GM12878 (cell line): Measurements from ENCODE around the gene BFSP2. TPM values are rescaled to one million over a fixed set of nuclear protein-coding genes. Genes with fewer than 3 reads are reported as not detected.

ENCODE experiments used
- ATAC-seq: fragments of 200-7000 bp; cut with Tn5 transposase; 3 replicates; pipeline ENCODE4 v1.9.1; 2020; ENCODE audit warnings: mild to moderate bottlenecking, moderate library complexity
- BruUV-seq: library from RNA; stranded (reverse); fragments of 400-500 nt; replicated peaks from 2 replicates; lab custom pipeline; 2021; lab: Mats Ljungman, UMichigan
- CTCF ChIA-PET: fragments of 300-600 bp; sonication (Branson Sonifier 250); formaldehyde crosslinking; extraction: SDS; loops from one replicate; lab custom pipeline; 2021; ENCODE audit warnings: inconsistent platforms; lab: Yijun Ruan, JAX
- POLR2A ChIA-PET: fragments of 350-600 bp; formaldehyde crosslinking; extraction: SDS; loops from one replicate; lab custom pipeline; 2021; ENCODE audit warnings: inconsistent platforms; lab: Charles Lee
- RAD21 ChIA-PET: fragments of 300-600 bp; sonication (Branson Sonifier 250); formaldehyde crosslinking; loops from one replicate; lab custom pipeline; 2023; ENCODE audit warnings: antibody characterized with exemption; ENCODE audit not compliant: unreplicated experiment; lab: Charles Lee
- SMC1A ChIA-PET: fragments of 300-600 bp; sonication (Branson Sonifier 250); formaldehyde crosslinking; loops from one replicate; lab custom pipeline; 2023; ENCODE audit not compliant: unreplicated experiment, uncharacterized antibody; lab: Charles Lee
- DNase-seq: peaks from one replicate; pipeline ENCODE4 v3.0.0-alpha.2; 2011; ENCODE audit warnings: low read depth, low spot score
- FAIRE-seq: peaks from 3 replicates; lab custom pipeline; 2011; peaks lifted over from hg19 to GRCh38; lab: Jason Lieb, UNC
- H2AFZ ChIP-seq: 2 replicates; pipeline ENCODE4 v1.6.0; 2011; ENCODE audit warnings: low read depth, low read length, control low read depth; ENCODE audit not compliant: control insufficient read depth
- H3K27ac ChIP-seq: 2 replicates; pipeline ENCODE4 v1.5.1; 2011; ENCODE audit warnings: control low read depth; ENCODE audit not compliant: control insufficient read depth, insufficient read depth
- H3K27me3 ChIP-seq, 2 experiments: replicated peaks in 1 of 2; 2 replicates each; pipeline versions ENCODE4 v1.6.0 to v1.6.1; 2011; ENCODE audit warnings: low read length in 1 of 2; ENCODE audit not compliant: control insufficient read depth in 2 of 2, insufficient read depth in 2 of 2
- H3K36me3 ChIP-seq, 2 experiments: 2 replicates each; pipeline ENCODE4 v1.5.1; 2011; ENCODE audit warnings: low read length in 1 of 2; ENCODE audit not compliant: control insufficient read depth in 2 of 2, insufficient read depth in 2 of 2
- H3K4me1 ChIP-seq: 2 replicates; pipeline ENCODE4 v1.6.1; 2011; ENCODE audit warnings: mild to moderate bottlenecking, low read length, moderate library complexity, mixed read lengths; ENCODE audit not compliant: control insufficient read depth, insufficient read depth
- H3K4me2 ChIP-seq: 2 replicates; pipeline ENCODE4 v1.6.0; 2011; ENCODE audit warnings: control low read depth; ENCODE audit not compliant: control insufficient read depth, insufficient read depth
- H3K4me3 ChIP-seq: fragments of 200-600 bp; sonication (generic); 2 replicates; pipeline ENCODE4 v1.5.1; 2016
- H3K79me2 ChIP-seq: 2 replicates; pipeline ENCODE4 v1.6.0; 2011; ENCODE audit warnings: low read length; ENCODE audit not compliant: control insufficient read depth, insufficient read depth
- H3K9ac ChIP-seq: 2 replicates; pipeline ENCODE4 v1.8.0; 2011; ENCODE audit warnings: low read length, control low read depth, mixed read lengths; ENCODE audit not compliant: control insufficient read depth, insufficient read depth
- H3K9me3 ChIP-seq: replicated peaks from 3 replicates; pipeline ENCODE4 v1.5.1; 2011; ENCODE audit warnings: mild to moderate bottlenecking, low read length; ENCODE audit not compliant: control insufficient read depth, insufficient read depth
- H4K20me1 ChIP-seq: 2 replicates; pipeline ENCODE4 v1.6.0; 2011; ENCODE audit not compliant: control insufficient read depth, insufficient read depth
- BMI1 ChIP-seq: fragments of 450-650 bp; IDR thresholded peaks from 2 replicates; pipeline ENCODE4 v1.6.1; 2016; ENCODE audit warnings: mild to moderate bottlenecking, moderate library complexity, borderline replicate concordance
- CHD4 ChIP-seq: fragments of 200-600 bp; sonication (generic); IDR thresholded peaks from 2 replicates; pipeline ENCODE4 v1.6.1; 2016; ENCODE audit warnings: mild to moderate bottlenecking
- IKZF1 ChIP-seq: fragments of 450-650 bp; conservative IDR thresholded peaks from 2 replicates; pipeline ENCODE4 v1.6.1; 2017; ENCODE audit warnings: antibody characterized with exemption, mild to moderate bottlenecking
- JUNB ChIP-seq: IDR thresholded peaks from 2 replicates; pipeline ENCODE4 v1.6.1; 2016; ENCODE audit warnings: antibody characterized with exemption, mild to moderate bottlenecking
- LARP7 ChIP-seq: fragments of 450-650 bp; IDR thresholded peaks from 2 replicates; pipeline ENCODE4 v1.6.1; 2017; ENCODE audit warnings: mild to moderate bottlenecking
- NFYA ChIP-seq: IDR thresholded peaks from 2 replicates; pipeline ENCODE4 v1.6.1; 2011; ENCODE audit warnings: low read depth, mild to moderate bottlenecking, low read length, improper control_type of control experiment, borderline replicate concordance
- POLR2AphosphoS5 ChIP-seq: IDR thresholded peaks from 2 replicates; pipeline ENCODE4 v1.6.1; 2011; ENCODE audit warnings: mild to moderate bottlenecking, low read length, inconsistent platforms
- POU2F2 ChIP-seq: IDR thresholded peaks from 3 replicates; pipeline ENCODE4 v1.6.1; 2011; ENCODE audit warnings: low read depth, mild to moderate bottlenecking, low read length, borderline replicate concordance
- RAD51 ChIP-seq: fragments of 450-650 bp; IDR thresholded peaks from 2 replicates; pipeline ENCODE4 v1.6.1; 2016; ENCODE audit warnings: moderate library complexity, mild to moderate bottlenecking, inconsistent platforms
- RELA ChIP-seq: fragments of 450-650 bp; IDR thresholded peaks from 2 replicates; pipeline ENCODE4 v1.8.0; 2014; ENCODE audit warnings: borderline replicate concordance; ENCODE audit not compliant: partially characterized antibody
- SMAD1 ChIP-seq: fragments of 450-650 bp; IDR thresholded peaks from 2 replicates; pipeline ENCODE4 v1.6.1; 2018; ENCODE audit warnings: mild to moderate bottlenecking, low read depth; ENCODE audit not compliant: partially characterized antibody
- SMAD5 ChIP-seq: IDR thresholded peaks from 2 replicates; pipeline ENCODE4 v1.6.1; 2016; ENCODE audit warnings: antibody characterized with exemption, low read depth
- SPI1 ChIP-seq: IDR thresholded peaks from 2 replicates; pipeline ENCODE4 v1.6.1; 2011; ENCODE audit warnings: low read depth, mild to moderate bottlenecking, low read length, moderate library complexity, borderline replicate concordance; ENCODE audit not compliant: insufficient read depth
- ZNF217 ChIP-seq: fragments of 450-650 bp; IDR thresholded peaks from 2 replicates; pipeline ENCODE4 v1.6.1; 2017; ENCODE audit warnings: antibody characterized with exemption, mild to moderate bottlenecking
- ZZZ3 ChIP-seq: IDR thresholded peaks from 2 replicates; pipeline ENCODE4 v1.6.1; 2011; ENCODE audit warnings: low read depth; ENCODE audit not compliant: control insufficient read depth, insufficient read length
- WGBS: methylation state at CpG from one replicate; pipeline ENCODE4 v1.1.6; 2016; ENCODE audit warnings: low lambda C conversion rate; ENCODE audit not compliant: insufficient replicate concordance, insufficient coverage; ENCODE audit errors: missing lambda C conversion rate; 5-methylcytosine and 5-hydroxymethylcytosine counted together
- in situ Hi-C: fragments of 300-500 bp; cut with MboI; formaldehyde crosslinking; loops from 9 replicates; pipeline ENCODE4 v1.14.3; 2018; ENCODE audit warnings: mixed read lengths
- intact Hi-C: fragments of 100-400 bp; cut with micrococcal nuclease; formaldehyde crosslinking; loops from one replicate; pipeline ENCODE4 v1.14.2; 2022; ENCODE audit not compliant: unreplicated experiment
- polyA plus RNA-seq, 11 experiments: library from polyadenylated mRNA; depleted of rRNA in 4 of 11; unstranded in 6 of 11; stranded (reverse) in 5 of 11; fragments of >200 nt; fragmentation: Nextera tagmentation in 4 of 11; fragmentation: Illumina TruSeq in 1 of 11; extraction: Ambion mirVana in 4 of 11; extraction: Trizol in 1 of 11; gene quantifications; 1 replicate in 1 of 11; 2 replicates in 10 of 11; pipeline versions ENCODE4 v1.2.1 to v1.2.3, GENCODE V29; 2011 to 2016; ENCODE audit warnings: inconsistent platforms in 2 of 11, missing spikeins in 2 of 11, low read depth in 1 of 11
- total RNA-seq, 4 experiments: library from RNA; depleted of rRNA in 3 of 4; stranded (reverse); fragments of >200 nt in 3 of 4; fragmentation: Illumina TruSeq in 1 of 4; extraction: Trizol in 1 of 4; gene quantifications; 2 replicates each; pipeline versions ENCODE4 v1.2.1 to v1.2.3, GENCODE V29; 2013 to 2021
- TF ChIP-seq, protein P1 (sequence below): fragments of 450-650 bp; IDR thresholded peaks from 2 replicates; pipeline ENCODE4 v1.6.1; 2017; ENCODE audit warnings: mild to moderate bottlenecking
- TF ChIP-seq, protein P2 (sequence below): fragments of 450-650 bp; formaldehyde crosslinking; IDR thresholded peaks from 2 replicates; pipeline ENCODE4 v1.4.0; 2020; ENCODE audit warnings: mild to moderate bottlenecking, moderate library complexity

Gene BFSP2
- total and polyA plus RNA-seq, 10 of the 15 experiments (the other 5 are each of a cell fraction or from before 2014, with no cell fraction given), result 1.5 to 20.4 (median 7.3) TPM

- no peak overlapping the region for H3K9ac ChIP-seq
- in situ Hi-C loops, result loop anchor here (5.0 kb wide), 1 partner anchor 698 kb away; no protein-coding TSS in a partner anchor
- intact Hi-C loops, result loop anchor here (5.0 kb wide), 1 partner anchor 502 kb away; no protein-coding TSS in a partner anchor
- POLR2A ChIA-PET, result no interaction called here
- no peaks in the 10 kb centered on the region for H3K79me2 ChIP-seq
- no peak overlapping the region for H2AFZ ChIP-seq
- no peak overlapping the region for H3K4me3 ChIP-seq
- DNase-seq, result peak; percentile 55
- no peak for FAIRE-seq
- WGBS, result 5% methylated on average over 9 of the region's 9 CpGs
- H3K4me1 ChIP-seq, result peaks cover 5% of the 10 kb centered on the region; the same call in 1 of the 2 replicates
- CTCF ChIA-PET, result interaction anchor here (0.6 to 2.0 kb wide), 17 partner anchors 10 to 699 kb away, joined by 3 to 19 read pairs (median 5); no protein-coding TSS in a partner anchor
- no peaks in the 10 kb centered on the region for H4K20me1 ChIP-seq
- RAD21 ChIA-PET, result interaction anchor here (1.0 to 1.2 kb wide), 3 partner anchors 66 to 694 kb away, joined by 3 to 4 read pairs (median 4); no protein-coding TSS in a partner anchor
- H3K9me3 ChIP-seq, result no peaks in the 10 kb centered on the region
- SMC1A ChIA-PET, result interaction anchor here (0.9 to 2.4 kb wide), 6 partner anchors 10 to 694 kb away, joined by 4 to 13 read pairs (median 6); no protein-coding TSS in a partner anchor
- no peak overlapping the region for H3K4me2 ChIP-seq
- H3K27ac ChIP-seq, result no peak overlapping the region
- no peaks in the 10 kb centered on the region for H3K36me3 ChIP-seq
- no TSS peak for BruUV-seq
- ATAC-seq, result peak; percentile 80
- peaks cover 0 to 4% of the 10 kb centered on the region in 2 experiments; a peak in 1 of 4 replicates for H3K27me3 ChIP-seq
- TF ChIP-seq ZZZ3 (no peak), RAD51 (no peak), SMAD5 (no peak), NFYA (no peak), RELA (no peak), SPI1 (no peak), POU2F2 (peak; percentile 41; the same call in 2 of the 3 replicates), LARP7 (no peak), ZNF217 (no peak), CHD4 (no peak), JUNB (no peak), BMI1 (no peak), IKZF1 (peak; percentile 64), POLR2AphosphoS5 (peak; percentile 85), SMAD1 (peak; percentile 16)
- TF ChIP-seq, protein P1, sequence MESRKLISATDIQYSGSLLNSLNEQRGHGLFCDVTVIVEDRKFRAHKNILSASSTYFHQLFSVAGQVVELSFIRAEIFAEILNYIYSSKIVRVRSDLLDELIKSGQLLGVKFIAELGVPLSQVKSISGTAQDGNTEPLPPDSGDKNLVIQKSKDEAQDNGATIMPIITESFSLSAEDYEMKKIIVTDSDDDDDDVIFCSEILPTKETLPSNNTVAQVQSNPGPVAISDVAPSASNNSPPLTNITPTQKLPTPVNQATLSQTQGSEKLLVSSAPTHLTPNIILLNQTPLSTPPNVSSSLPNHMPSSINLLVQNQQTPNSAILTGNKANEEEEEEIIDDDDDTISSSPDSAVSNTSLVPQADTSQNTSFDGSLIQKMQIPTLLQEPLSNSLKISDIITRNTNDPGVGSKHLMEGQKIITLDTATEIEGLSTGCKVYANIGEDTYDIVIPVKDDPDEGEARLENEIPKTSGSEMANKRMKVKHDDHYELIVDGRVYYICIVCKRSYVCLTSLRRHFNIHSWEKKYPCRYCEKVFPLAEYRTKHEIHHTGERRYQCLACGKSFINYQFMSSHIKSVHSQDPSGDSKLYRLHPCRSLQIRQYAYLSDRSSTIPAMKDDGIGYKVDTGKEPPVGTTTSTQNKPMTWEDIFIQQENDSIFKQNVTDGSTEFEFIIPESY, result no peak
- TF ChIP-seq, protein P2, sequence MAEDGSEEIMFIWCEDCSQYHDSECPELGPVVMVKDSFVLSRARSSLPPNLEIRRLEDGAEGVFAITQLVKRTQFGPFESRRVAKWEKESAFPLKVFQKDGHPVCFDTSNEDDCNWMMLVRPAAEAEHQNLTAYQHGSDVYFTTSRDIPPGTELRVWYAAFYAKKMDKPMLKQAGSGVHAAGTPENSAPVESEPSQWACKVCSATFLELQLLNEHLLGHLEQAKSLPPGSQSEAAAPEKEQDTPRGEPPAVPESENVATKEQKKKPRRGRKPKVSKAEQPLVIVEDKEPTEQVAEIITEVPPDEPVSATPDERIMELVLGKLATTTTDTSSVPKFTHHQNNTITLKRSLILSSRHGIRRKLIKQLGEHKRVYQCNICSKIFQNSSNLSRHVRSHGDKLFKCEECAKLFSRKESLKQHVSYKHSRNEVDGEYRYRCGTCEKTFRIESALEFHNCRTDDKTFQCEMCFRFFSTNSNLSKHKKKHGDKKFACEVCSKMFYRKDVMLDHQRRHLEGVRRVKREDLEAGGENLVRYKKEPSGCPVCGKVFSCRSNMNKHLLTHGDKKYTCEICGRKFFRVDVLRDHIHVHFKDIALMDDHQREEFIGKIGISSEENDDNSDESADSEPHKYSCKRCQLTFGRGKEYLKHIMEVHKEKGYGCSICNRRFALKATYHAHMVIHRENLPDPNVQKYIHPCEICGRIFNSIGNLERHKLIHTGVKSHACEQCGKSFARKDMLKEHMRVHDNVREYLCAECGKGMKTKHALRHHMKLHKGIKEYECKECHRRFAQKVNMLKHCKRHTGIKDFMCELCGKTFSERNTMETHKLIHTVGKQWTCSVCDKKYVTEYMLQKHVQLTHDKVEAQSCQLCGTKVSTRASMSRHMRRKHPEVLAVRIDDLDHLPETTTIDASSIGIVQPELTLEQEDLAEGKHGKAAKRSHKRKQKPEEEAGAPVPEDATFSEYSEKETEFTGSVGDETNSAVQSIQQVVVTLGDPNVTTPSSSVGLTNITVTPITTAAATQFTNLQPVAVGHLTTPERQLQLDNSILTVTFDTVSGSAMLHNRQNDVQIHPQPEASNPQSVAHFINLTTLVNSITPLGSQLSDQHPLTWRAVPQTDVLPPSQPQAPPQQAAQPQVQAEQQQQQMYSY (CRISPR knock-in tag), result peak; percentile 36; the same call in 1 of the 2 replicates
These were observed 25.3 kb downstream of the BFSP2 start for GRCh38 chr3:133424937-133425869.
